A549 (cell line): ENCODE results near the gene LMTK3. TPM values are rescaled to one million over a fixed set of nuclear protein-coding genes. Genes with fewer than 3 reads are reported as not detected.

Experiments used
- ATAC-seq, 2 experiments: fragments of 200-7000 bp in 1 of 2; fragments of >200 bp in 1 of 2; cut with Nextera tagmentation in 1 of 2; cut with Tn5 transposase in 1 of 2; 3 replicates each; pipeline versions ENCODE4 v1.8.0 to v1.9.1; 2018 to 2020; ENCODE audit warnings: mild to moderate bottlenecking in 1 of 2, moderate library complexity in 1 of 2
- CTCF ChIA-PET: fragments of 300-600 bp; sonication (Branson Sonifier 250); formaldehyde crosslinking; extraction: SDS; loops from one replicate; lab custom pipeline; 2021; ENCODE audit warnings: antibody characterized with exemption, inconsistent platforms; lab: Yijun Ruan, JAX
- POLR2A ChIA-PET: fragments of 350-600 bp; formaldehyde crosslinking; extraction: SDS; loops from one replicate; lab custom pipeline; 2021; ENCODE audit warnings: antibody characterized with exemption, inconsistent platforms; lab: Yijun Ruan, JAX
- DNase-seq, 2 experiments: peaks; one replicate each; pipeline versions ENCODE4 v3.0.0 to v3.0.0-alpha.2; 2011 to 2016; ENCODE audit warnings: low read depth in 1 of 2, low spot score in 1 of 2
- FAIRE-seq: peaks from 2 replicates; lab custom pipeline; 2011; peaks lifted over from hg19 to GRCh38; lab: Jason Lieb, UNC
- H3K27ac ChIP-seq, 2 experiments: fragments of >200 bp; sonication (Bioruptor Twin); formaldehyde crosslinking; 3 replicates each; pipeline ENCODE4 v1.5.1; 2016 to 2017
- H3K4me1 ChIP-seq: fragments of >200 bp; sonication (Bioruptor Twin); formaldehyde crosslinking; 3 replicates; pipeline ENCODE4 v1.6.1; 2016
- H3K4me2 ChIP-seq: fragments of >200 bp; sonication (Bioruptor Twin); formaldehyde crosslinking; 3 replicates; pipeline ENCODE4 v1.6.1; 2016
- H3K4me3 ChIP-seq: fragments of >200 bp; sonication (Bioruptor Twin); formaldehyde crosslinking; 3 replicates; pipeline ENCODE4 v1.5.1; 2016
- H3K9me3 ChIP-seq: fragments of >200 bp; sonication (Bioruptor Twin); formaldehyde crosslinking; 3 replicates; pipeline ENCODE4 v1.6.1; 2016
- CHD4 ChIP-seq: fragments of 200-600 bp; sonication (generic); IDR thresholded peaks from 2 replicates; pipeline ENCODE4 v1.6.1; 2016; ENCODE audit warnings: antibody characterized with exemption, mild to moderate bottlenecking, borderline replicate concordance
- FOSL2 ChIP-seq, 2 experiments: fragments of 450-650 bp in 1 of 2; fragments of >200 bp in 1 of 2; sonication (Bioruptor Twin) in 1 of 2; formaldehyde crosslinking; IDR thresholded peaks; 2 replicates each; pipeline versions ENCODE4 v1.5.0 to v1.6.1; 2016 to 2020; ENCODE audit warnings: mild to moderate bottlenecking in 1 of 2, moderate library complexity in 1 of 2
- MAX ChIP-seq: IDR thresholded peaks from 2 replicates; pipeline ENCODE4 v1.6.1; 2012
- PBX3 ChIP-seq: IDR thresholded peaks from 2 replicates; pipeline ENCODE4 v1.6.1; 2012
- POLR2A ChIP-seq: IDR thresholded peaks from 2 replicates; pipeline ENCODE4 v1.6.1; 2012; ENCODE audit warnings: mild to moderate bottlenecking, low read length
- POLR2AphosphoS2 ChIP-seq: conservative IDR thresholded peaks from 2 replicates; pipeline ENCODE4 v1.6.1; 2012; ENCODE audit warnings: low read length, improper control_type of control experiment, inconsistent platforms
- RNF2 ChIP-seq: fragments of 200-600 bp; sonication (generic); IDR thresholded peaks from 2 replicates; pipeline ENCODE4 v1.6.1; 2016; ENCODE audit warnings: low read depth, mild to moderate bottlenecking, antibody characterized with exemption, moderate library complexity, borderline replicate concordance
- TFCP2L1 ChIP-seq: fragments of 250-450 bp; sonication (Bioruptor Pico); IDR thresholded peaks from 2 replicates; pipeline ENCODE4 v1.5.0; 2021; ENCODE audit warnings: mild to moderate bottlenecking
- TP53 ChIP-seq: fragments of 250-450 bp; sonication (Bioruptor Pico); IDR thresholded peaks from 2 replicates; pipeline ENCODE4 v1.5.0; 2021; ENCODE audit warnings: mild to moderate bottlenecking, moderate library complexity
- USF2 ChIP-seq: fragments of 450-650 bp; IDR thresholded peaks from 2 replicates; pipeline ENCODE4 v1.6.1; 2014; ENCODE audit warnings: antibody characterized with exemption
- ZFP36 ChIP-seq: fragments of 450-650 bp; IDR thresholded peaks from 2 replicates; pipeline ENCODE4 v1.6.1; 2014; ENCODE audit warnings: borderline replicate concordance; ENCODE audit not compliant: partially characterized antibody
- WGBS: methylation state at CpG from one replicate; pipeline ENCODE4 v1.1.6; 2017; ENCODE audit errors: missing lambda C conversion rate; 5-methylcytosine and 5-hydroxymethylcytosine counted together
- polyA plus RNA-seq, 4 experiments: library from polyadenylated mRNA; depleted of rRNA in 3 of 4; stranded (reverse); fragments of >200 nt; fragmentation: RNase III in 1 of 4; extraction: RNeasy Plus Mini Kit Qiagen cat#74134 plus additional on column Dnase treatment in 1 of 4; gene quantifications; 2 replicates in 3 of 4; 3 replicates in 1 of 4; pipeline ENCODE4 v1.2.3, GENCODE V29; 2011 to 2017

The LMTK3 gene
- polyA plus RNA-seq, 2 of the 4 experiments (the other 2 are of a cell fraction) = 0.62 to 6.1 TPM

GRCh38 chr19:48501494-48502349 is 9.9 kb downstream of the LMTK3 start:
- ATAC-seq (peak; percentile 77 to 84), FAIRE-seq (no peak), DNase-seq (peak; percentile 98 to 99)
- Histone ChIP-seq H3K27ac (peak overlapping the region; percentile 72 to 85), H3K4me3 (peak overlapping the region; percentile 45), H3K4me2 (peak overlapping the region; percentile 89), H3K9me3 (no peaks in the 10 kb centered on the region), H3K4me1 (peaks cover 20% of the 10 kb centered on the region)
- CTCF ChIA-PET = interaction anchor here (1.5 to 9.6 kb wide), 8 partner anchors 11 to 107 kb away, joined by 3 to 618 read pairs (median 34); no protein-coding TSS in a partner anchor
- POLR2A ChIA-PET = interaction anchor here (0.6 to 1.2 kb wide), 7 partner anchors 8 to 118 kb away, joined by 3 to 11 read pairs (median 5); partner anchors contain the start of gene SPHK2
- no peak for TF ChIP-seq PBX3
- peak; percentile 18; the same call in 1 of the 2 replicates for TF ChIP-seq MAX
- peak; percentile 96 for TF ChIP-seq USF2
- no peak for TF ChIP-seq FOSL2 (IDR thresholded peaks at IDR 0.05)
- 0 out of 2 replicates have a peak, but pooled peaks have one; percentile 9 for TF ChIP-seq FOSL2 (CRISPR knock-in tag; IDR thresholded peaks at IDR 0.05)
- peak; percentile 17; the same call in 1 of the 2 replicates for TF ChIP-seq POLR2A
- 3% methylated on average over 20 of the region's 20 CpGs for WGBS

- H3K4me2 ChIP-seq = peak overlapping the region; percentile 89
- ChIA-PET CTCF (interaction anchor here (1.5 to 9.4 kb wide), 4 partner anchors 11 to 108 kb away, joined by 5 to 152 read pairs (median 10); no protein-coding TSS in a partner anchor), POLR2A (interaction anchor here (0.6 kb wide), 1 partner anchor 86 kb away, joined by 4 read pairs; no protein-coding TSS in a partner anchor)
- peak overlapping the region; percentile 72 to 85 for H3K27ac ChIP-seq
- 54% methylated on average over 26 of the region's 32 CpGs for WGBS
- DNase-seq (no peak), ATAC-seq (peak; percentile 0 to 25; a peak in 2 of 6 replicates), FAIRE-seq (no peak)
- peak overlapping the region; percentile 45 for H3K4me3 ChIP-seq
- peaks cover 17% of the 10 kb centered on the region for H3K4me1 ChIP-seq
- TF ChIP-seq ZFP36 = no peak
- 0 out of 2 replicates have a peak, but pooled peaks have one; percentile 37 for TF ChIP-seq TP53 (CRISPR knock-in tag)
- TF ChIP-seq TFCP2L1 (CRISPR knock-in tag) = peak; percentile 15; the same call in 1 of the 2 replicates
- no peaks in the 10 kb centered on the region for H3K9me3 ChIP-seq
These were observed 10.7 kb downstream of the LMTK3 start for GRCh38 chr19:48500830-48501493.

- DNase-seq (no peak), ATAC-seq (no peak)
- Histone ChIP-seq H3K27ac (peak overlapping the region in 1 of 2 experiments; percentile 12; a peak in 1 of 6 replicates), H3K9me3 (no peaks in the 10 kb centered on the region)
- TF ChIP-seq RNF2 (no peak), CHD4 (no peak), POLR2AphosphoS2 (no peak)
- TF ChIP-seq, all 56 proteins: peak for 0
- 79% methylated on average over 21 of the region's 44 CpGs for WGBS
- ChIA-PET CTCF (interaction anchor here (1.1 to 9.4 kb wide), 3 partner anchors 10 to 109 kb away, joined by 5 to 152 read pairs (median 5); no protein-coding TSS in a partner anchor), POLR2A (no interaction called here)
- peaks cover 20% of the 10 kb centered on the region for H3K4me1 ChIP-seq
- no peak overlapping the region for H3K4me2 ChIP-seq
- FAIRE-seq = no peak
- no peak overlapping the region for H3K4me3 ChIP-seq
These were observed 12.1 kb downstream of the LMTK3 start for GRCh38 chr19:48499316-48500090.
